HG02943 (cell line): ENCODE measurements around the gene ZRANB3.
"Not testable (repeated sequence)": the region's sequence is repeated elsewhere in the genome, so short reads cannot be mapped to it uniquely, and the experiment has no call there.

Experiments used
- ATAC-seq: cut with Tn5 transposase; IDR thresholded peaks from one replicate; pipeline ENCODE4 v1.9.1; 2021; ENCODE audit warnings: mild to moderate bottlenecking, low read depth, moderate library complexity; ENCODE audit not compliant: unreplicated experiment

Gene ZRANB3

GRCh38 chr2:135093670-135094330 is 437.2 kb downstream of the ZRANB3 start:
- no peak for ATAC-seq

- no peak for ATAC-seq
Measured at GRCh38 chr2:135093193-135093592, 437.8 kb downstream of the ZRANB3 start.

GRCh38 chr2:135091681-135092080 is 439.3 kb downstream of the ZRANB3 start:
- ATAC-seq, result no peak

- not testable (repeated sequence) for ATAC-seq
Measured at GRCh38 chr2:135089597-135089996, 441.4 kb downstream of the ZRANB3 start.
